SK-N-DZ (cell line): ENCODE measurements around the gene TMEM259. TPM values are rescaled to one million over a fixed set of nuclear protein-coding genes. Genes with fewer than 3 reads are reported as not detected.

Experiments
- DNase-seq: peaks from one replicate; pipeline ENCODE4 v3.0.0-alpha.2; 2015; ENCODE audit warnings: low spot score
- polyA plus RNA-seq, 2 experiments: library from polyadenylated mRNA; depleted of rRNA; stranded (reverse); fragments of >200 nt; gene quantifications; 2 replicates each; pipeline ENCODE4 v1.2.3, GENCODE V29; 2014

The TMEM259 gene
- polyA plus RNA-seq (2014; cell fraction: cytosol; rRNA removed), result 148 and 150 TPM in 2 replicates
- 1,654 and 1,796 TPM in 2 replicates for polyA plus RNA-seq (2014; cell fraction: nucleus; rRNA removed)

DNA sequence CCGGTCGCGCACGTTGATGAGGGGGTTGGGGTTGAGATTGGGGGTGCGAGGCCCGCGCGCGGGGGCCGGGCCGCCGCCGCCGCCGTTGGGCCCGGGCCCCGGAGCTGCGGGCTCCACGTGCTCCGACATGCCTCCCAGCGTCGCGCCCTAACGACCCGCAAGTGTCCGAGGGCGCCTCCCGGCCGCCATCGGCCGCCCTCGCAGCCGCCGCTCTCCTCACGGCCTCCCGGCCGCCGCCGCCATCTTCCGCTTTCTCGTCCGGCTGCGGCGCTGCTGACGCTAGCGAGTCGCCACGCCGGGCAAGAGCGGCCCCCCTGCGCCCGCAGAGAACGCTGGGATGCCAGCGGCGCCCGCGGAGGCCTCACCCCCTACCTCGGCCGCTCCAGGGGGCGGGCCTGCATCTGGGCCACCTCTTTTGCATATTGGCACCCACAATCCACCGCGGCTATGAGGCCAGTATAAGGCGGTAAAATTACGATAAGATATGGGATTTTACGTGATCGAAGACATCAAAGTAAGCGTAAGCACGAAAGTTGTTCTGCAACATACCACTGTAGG lies at the start of gene TMEM259:
TMEM259 (minus strand) TSS at position 256 of the 558 bp plus-strand sequence; CDS start at position 129, 127 bp downstream.
- DNase-seq, result peak; percentile 98

DNA sequence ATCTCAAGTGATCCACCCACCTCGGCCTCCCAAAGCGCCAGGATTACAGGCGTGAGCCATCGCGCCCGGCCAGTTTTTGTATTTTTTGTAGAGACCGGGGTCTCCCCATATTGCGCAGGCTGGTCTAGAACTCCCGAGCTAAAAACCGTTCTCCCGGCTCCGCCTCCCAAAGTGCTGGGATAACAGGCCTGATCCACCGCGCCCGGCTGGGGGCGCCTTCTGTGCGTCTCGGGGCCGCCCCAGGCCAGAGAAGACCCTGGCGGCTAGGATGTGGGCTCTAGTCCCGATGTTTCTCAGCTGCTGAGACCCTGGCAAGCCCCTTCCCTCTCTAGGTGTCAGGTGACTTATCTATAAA lies 49.6 kb upstream of the TMEM259 start:
- no peak for DNase-seq

DNA sequence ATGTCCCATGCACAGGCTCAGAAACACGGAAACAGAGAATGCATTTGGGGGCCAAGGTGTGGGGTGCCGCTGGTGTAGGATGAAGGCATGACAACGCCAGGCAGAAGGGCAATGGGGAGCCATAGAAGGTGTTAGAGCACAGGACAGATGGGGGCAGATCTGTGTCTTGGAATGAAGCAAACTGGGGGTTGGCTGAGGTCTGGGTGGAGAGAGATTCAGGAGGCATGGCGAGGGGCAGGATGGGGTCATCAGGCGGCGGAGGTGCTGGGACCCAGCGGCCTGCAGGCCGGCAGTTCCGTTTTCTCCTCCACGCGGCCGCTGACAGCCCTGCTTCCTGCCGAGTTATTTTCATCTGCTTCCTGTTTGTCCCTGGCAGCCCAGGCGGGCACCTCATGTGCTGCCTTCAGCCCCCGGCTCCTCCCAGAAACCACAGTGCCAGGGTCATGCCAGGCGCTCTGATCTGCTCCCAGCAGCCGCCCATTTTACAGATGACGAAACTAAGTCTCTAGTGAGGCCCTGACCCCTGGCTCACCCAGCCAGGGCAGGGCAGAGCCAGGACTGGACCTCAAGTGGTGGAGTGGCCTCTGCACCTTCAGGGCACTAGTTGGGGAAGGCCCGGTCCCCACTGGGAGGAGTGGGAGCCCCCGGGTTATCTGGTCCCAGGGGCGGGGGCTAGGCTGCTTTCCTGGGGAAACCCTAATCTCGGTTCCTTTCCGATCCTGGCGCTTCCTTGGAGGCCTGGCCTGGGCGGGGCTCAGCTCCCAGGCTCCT lies 48.3 kb upstream of the TMEM259 start:
- DNase-seq, result no peak

DNA sequence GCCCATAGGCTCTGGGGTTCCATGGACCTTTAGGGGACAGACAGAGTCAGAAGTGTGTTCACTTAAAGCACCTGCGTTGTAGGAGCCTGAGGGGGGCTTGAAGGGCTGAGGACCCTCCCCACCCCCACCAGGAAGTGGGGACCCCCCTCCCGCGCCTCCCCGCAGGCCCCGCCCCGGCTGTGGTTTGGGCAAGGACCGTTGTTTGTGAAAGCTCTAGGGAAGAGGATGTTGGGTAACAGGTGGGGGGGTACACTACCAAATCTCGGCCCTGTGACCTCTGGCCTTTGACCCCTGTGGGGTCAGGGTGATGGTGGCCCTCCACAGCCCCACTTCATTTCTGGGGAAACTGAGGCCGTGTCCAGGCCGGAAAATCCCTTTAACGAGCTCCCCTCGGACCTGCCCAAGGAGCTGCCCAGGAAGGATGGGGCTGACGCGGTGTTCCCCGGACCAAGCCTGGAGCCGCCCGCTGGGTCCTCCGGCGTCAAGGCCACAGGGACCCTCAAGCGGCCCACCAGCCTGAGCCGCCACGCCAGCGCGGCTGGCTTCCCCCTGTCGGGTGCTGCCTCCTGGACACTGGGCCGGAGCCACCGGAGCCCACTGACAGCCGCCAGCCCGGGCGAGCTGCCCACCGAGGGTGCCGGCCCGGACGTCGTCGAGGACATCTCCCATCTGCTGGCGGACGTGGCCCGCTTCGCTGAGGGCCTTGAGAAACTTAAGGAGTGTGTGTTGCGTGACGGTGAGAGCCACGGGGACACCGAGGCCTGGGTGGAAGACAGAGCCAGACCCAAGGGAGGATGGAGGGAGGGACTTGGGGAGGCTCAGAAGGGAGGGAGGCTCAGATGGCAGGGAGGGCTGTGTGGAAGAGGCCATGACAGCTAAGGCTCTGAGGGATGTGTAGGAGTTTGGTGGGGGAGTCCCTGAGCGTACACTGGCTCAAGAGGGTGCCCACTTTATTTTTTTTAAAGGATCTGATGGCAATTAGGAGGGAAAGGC lies 47.4 kb upstream of the TMEM259 start:
- DNase-seq, result no peak

DNA sequence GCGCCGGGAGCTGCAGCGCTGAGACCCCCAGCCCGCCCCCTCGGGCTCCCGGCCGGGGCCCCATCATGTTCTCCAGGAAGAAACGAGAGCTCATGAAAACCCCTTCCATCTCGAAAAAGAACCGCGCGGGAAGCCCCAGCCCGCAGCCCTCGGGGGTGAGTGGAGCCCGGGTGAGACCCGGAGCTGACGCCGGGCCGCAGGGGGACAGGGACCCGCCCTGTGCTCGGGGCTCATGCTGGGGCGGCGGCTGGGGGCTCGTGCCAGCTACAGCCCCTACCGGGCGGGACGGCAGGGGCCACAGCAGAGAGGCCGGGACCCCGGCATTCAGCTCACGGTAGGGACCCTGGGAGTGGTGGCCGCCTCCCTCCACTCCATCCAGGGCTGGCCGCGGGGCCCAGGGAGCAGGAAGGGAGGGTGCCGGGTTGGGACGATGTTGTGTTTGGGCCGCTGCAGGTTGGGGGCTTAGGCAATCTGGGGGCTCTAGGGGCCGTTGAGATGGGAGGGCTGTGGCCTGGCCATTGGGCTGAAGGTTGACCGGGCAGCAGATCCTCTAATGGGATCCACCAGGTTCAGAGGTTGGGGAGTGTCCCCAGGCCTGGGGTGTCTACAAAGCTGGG lies 46.5 kb upstream of the TMEM259 start:
- no peak for DNase-seq

DNA sequence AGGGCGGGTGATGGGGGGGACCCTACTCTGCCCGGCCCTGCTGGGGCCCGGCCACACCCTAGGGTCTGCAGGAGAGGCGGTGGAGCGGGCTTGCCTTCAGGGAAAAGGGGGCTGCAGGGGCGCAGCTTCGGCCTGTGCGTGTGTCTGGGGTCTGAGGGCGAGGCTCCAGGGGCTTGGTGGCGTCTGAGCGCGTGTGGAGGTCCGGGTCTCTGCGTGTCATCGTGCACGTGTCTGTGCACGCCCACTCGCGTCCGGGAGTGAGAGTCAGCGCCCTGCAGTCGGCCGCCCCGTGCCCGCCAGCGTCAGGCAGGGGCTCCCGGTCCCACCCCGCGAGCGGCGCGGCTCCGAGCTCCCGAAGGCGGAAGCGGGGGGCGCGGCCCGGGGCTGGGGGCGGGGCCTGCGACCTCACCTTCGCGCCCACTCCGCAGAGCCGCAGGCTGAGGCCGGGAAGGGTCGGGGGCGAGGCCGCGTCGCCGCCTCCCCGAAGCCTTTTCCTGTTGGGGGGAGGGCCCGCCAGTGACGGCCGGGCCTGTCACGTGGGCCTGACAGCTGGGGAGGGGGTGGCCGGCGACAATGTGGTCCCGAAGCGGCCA lies 45.9 kb upstream of the TMEM259 start, which contains the start of gene ARHGAP45:
ARHGAP45 (plus strand) TSS at position 420 of the 593 bp plus-strand sequence. CDS start 239 bp downstream, outside the sequence.
- DNase-seq, result no peak

DNA sequence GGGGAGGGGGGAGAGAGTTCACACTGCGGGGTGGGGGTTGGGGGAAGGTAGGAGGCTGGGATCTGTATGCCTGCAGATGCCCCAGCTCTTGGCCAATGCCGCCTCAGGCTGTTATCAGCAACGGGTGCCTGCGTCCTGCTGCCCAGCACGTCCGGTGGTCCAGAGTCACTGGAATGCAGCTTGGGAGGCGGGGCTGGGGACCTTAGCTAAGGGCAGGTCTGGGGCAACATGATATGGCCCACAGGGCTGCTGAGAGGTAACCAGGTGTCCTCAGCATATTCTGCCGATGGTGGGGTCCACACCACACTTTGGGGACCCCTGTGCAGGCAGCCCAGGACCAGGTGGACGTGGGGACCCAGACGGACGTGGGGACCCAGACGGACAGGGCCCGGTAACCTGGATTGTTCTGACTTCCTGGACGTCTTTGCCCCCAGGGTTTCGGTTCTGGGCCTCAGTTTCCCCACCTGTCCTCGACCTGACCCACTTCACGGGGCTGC lies 45.4 kb upstream of the TMEM259 start:
- DNase-seq, result no peak

DNA sequence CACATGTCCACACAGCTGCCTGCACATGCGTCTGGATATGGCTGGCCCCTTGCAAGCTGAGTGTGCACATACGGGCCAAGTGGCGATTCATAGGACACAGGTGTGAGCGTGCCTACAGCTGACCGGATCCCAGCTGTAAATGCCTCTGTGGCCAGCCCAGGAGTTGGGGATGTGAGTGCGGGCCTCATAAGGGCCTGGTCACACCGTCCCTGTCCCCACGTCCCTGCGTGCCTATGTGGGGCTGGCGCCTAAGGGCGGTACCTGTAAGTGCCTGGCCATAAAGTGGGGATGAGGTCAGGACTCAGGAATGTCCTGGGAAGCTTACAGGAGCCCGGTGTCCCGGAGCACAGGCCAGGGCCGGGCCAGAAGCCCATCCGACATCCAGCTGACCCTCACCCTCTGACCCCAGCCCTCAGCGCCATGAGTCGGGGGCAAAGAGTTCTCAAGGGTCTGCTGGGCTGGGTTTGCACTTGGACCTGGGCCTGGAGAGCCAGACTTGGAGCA lies 44.7 kb upstream of the TMEM259 start:
- no peak for DNase-seq

DNA sequence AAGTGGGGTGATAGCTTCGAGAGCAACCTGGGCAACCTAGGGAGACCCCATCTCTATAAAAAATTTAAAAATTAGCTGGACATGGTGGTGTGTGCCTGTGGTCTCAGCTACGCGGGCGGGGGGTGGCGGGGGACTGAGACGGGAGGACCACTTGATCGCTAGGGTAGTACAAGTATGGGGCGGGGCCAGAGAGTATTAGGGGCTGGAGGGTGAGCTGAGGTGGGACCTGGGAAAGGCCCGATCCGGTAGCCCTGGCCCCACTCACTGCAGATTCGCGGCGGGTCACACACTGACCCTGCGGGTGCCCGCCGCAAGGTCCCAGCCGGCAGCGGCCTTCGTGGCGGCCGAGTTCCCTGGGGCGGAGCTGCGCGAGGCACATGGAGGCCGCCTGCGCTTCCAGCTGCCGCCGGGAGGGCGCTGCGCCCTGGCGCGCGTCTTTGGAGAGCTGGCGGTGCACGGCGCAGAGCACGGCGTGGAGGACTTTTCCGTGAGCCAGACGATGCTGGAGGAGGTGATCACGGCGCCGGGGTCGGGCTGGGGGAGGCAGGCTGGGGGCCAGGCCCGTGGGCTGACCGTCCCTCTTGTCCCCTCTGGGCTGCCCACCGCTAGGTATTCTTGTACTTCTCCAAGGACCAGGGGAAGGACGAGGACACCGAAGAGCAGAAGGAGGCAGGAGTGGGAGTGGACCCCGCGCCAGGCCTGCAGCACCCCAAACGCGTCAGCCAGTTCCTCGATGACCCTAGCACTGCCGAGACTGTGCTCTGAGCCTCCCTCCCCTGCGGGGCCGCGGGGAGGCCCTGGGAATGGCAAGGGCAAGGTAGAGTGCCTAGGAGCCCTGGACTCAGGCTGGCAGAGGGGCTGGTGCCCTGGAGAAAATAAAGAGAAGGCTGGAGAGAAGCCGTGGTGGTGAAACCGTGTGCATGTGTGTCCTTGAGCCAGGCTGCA lies 44.0 kb upstream of the TMEM259 start:
- DNase-seq, result peak; percentile 67

DNA sequence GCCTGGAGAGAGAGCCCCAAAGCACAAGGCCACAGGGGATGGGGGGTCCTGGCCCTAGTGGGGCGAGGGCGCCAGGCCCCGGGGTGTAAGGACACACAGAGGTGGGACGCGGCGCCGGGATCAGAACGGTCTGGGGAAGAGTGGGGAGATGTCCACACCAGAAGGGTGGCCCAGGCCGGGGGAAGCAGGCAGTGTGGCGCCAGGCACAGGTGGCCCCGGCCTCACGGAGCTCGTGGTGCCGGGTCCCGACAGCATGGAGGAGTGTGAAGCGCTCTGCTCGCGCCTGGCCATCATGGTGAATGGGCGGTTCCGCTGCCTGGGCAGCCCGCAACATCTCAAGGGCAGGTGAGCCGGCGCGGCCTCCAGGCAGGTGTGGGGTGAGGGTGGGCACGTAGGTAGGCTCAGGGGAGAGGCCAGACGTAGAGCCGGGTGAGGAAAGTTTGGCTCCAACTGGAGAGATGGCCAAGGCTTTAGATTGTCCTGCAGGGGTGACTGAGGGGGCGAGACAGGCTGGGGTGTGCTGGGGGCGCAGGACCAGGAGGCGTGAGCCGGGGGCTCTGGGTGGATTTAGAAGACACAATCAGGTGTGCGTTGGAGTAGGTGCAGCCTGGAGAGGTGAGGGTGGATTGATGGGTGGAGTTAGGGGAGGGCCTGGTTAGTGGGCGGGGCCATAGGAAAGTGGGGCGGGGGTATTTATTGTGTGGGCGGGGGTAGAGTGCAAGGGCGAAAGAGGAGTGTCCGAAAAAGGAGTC lies 43.2 kb upstream of the TMEM259 start:
- no peak for DNase-seq

DNA sequence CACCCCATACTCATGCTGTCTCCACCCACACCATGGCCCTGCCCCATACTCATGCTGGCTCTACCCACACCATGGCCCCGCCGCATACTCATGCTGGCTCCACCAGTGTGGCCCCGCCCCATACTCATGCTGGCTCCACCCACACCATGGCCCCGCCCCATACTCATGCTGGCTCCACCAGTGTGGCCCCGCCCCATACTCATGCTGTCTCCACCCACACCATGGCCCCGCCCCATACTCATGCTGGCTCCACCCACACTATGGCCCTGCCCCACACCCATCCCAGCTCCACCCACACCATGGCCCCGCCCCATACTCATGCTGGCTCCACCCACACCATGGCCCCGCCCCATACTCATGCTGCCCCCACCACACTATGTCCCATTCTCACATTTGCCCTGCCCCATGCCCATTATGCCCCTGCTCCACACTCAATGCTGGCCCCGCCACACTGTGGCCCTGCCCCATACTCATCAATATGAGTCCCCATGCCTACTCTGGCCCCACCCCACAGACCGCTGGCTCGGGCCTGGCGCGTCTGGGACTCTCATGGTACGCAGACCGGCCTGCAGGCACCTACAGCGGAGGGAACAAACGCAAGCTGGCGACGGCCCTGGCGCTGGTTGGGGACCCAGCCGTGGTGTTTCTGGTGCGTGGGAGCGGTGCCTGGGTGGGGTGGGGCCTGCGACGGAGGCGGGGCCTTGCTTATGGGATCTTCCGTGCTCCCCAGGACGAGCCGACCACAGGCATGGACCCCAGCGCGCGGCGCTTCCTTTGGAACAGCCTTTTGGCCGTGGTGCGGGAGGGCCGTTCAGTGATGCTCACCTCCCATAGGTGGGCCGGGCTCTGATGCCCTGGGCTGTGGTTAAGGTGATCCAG lies 42.3 kb upstream of the TMEM259 start:
- no peak for DNase-seq

DNA sequence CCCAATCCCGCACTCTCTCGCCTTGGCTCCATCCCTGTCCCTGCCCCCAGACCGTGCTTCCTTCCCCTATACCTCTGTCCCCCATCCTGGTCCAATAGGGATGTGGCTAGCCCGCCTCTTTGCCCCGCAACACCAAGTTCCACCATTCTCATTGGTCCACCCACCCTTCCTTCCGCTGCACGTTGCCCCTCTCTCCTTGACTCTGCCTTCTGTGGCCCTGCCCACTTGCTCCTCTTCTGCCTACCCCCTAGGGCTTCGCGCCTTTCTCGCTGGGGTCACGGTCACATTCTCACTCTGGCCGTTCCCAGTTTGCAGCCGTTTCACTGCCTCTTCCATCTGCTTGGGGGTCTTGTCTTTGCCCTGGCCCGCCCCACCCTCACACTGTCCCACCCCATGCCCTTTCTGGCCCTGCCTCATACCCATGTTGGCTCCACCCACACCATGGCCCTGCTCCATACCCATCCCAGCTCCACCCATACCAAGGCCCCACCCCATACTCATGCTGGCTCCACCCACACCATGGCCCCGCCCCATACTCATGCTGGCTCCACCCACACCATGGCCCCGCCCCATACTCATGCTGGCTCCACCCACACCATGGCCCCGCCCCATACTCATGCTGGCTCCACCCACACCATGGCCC lies 41.6 kb upstream of the TMEM259 start:
- no peak for DNase-seq

DNA sequence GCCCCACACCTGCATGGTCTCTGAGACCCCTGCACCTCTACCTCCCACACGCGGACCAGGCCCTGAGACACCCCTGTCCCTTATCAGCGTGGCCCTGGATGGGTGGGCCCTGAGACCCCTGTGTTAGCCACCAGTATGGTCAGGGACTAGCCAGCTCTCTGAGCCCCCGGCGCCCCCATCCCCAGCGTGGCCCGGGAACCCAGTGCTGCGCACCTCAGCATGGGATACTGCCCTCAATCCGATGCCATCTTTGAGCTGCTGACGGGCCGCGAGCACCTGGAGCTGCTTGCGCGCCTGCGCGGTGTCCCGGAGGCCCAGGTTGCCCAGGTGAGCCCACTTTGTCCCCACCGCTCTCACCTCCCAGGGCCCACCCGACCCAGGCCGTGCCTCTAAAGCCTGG lies 41.1 kb upstream of the TMEM259 start:
- no peak for DNase-seq

DNA sequence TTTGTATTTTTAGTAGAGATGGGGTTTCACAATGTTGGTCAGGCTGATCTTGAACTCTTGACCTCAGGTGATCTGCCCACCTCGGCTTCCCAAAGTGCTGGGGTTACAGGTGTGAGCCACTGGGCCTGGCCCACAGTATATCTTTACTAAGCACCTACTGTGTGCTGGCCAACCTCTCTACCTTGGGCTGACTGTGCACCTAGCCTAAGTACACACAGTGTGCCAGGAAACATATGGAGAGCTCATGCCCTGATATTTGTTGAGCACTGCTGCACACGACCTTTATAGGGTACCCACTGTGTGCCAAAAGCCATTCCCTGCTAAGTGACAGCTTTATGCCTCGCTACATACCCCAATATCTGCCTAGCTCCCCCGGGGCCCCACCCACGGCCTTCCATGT lies 39.8 kb upstream of the TMEM259 start:
- no peak for DNase-seq

DNA sequence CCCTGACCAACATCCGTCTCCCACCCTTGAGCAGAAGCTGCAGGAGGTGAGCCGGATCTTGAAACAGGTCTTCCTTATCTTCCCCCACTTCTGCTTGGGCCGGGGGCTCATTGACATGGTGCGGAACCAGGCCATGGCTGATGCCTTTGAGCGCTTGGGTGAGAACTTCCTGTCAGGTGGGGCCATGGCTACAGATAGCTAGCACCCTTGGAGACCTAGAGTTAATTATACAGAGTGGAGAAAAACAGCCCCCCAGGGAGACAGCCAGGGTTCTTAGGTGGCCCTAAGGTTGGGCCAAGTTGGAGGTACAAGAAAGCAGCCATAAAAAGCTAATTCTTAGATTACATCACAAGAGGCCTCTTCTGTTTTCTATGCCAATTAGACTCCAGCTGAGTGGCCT lies 37.2 kb upstream of the TMEM259 start:
- no peak for DNase-seq

DNA sequence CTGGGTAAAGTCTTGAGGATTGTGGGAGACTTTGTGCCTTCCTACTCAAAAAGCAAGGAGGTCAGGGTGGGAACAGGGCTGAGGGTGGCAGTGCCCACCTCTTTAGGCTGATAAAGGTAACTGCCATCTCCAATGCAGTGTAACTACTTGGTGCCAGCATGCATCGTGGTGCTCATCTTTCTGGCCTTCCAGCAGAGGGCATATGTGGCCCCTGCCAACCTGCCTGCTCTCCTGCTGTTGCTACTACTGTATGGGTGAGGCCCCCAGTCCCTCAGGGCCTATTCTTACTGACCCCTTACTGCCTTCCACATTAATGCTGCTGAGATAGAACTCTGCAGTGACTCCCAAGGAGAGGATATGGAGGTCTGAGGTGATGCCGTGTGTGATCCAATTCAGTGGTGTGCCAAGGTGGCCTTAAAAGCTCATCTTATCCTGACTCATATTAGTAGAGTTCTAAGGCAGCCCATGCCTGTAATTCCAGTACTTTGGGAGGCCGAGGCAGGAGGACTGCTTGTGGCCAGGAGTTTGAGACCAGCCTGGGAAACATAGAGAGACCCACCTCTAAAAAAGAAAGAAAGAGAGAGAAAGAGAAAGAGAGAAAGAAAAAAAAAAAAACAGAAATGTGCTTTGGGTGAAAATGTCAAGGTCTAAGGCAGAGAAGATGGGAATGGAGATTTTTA lies 36.4 kb upstream of the TMEM259 start:
- DNase-seq, result peak; percentile 74
